ENCODE data around the gene ANKRD44. TPM values are rescaled to one million over a fixed set of nuclear protein-coding genes. Genes with fewer than 3 reads are reported as not detected.

Gene ANKRD44
- total RNA-seq, 1 donor from 2014 or later, result 3.4 TPM

DNA sequence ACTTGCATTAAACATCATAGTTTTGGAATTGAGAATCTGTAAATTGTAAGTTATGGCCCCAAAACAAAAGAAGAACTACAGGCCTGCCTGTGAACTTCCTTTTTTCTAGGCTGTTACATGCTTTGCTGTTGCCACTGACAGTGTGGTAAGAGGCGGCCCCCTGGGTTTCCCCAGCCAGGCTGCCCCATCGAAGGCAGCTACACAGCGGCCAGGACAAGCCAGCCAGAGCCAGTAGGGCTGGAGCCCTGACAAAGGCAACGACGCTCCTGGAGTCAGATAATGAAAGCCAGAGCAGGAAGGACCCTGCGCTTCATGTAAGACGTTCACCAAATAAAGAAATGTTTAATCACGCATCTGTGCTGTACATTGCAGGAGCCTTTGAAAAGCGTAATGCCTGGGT is 55.0 kb downstream of the ANKRD44 start:
- H3K9me3 Mint-ChIP-seq, result no peaks in the 10 kb centered on the region
- no peaks in the 10 kb centered on the region for H3K79me2 ChIP-seq (ENCODE audit: low read depth)
- peaks cover 12% of the 10 kb centered on the region for H3F3A ChIP-seq (ENCODE audit: low read depth)
- H3K27me3 Mint-ChIP-seq (ENCODE audit: insufficient read depth, low read depth), result no peaks in the 10 kb centered on the region
- H3K27ac ChIP-seq, result no peak overlapping the region
- no peak overlapping the region for H3K4me3 ChIP-seq
- H3K4me1 ChIP-seq, result peaks cover 26% of the 10 kb centered on the region
- H4K20me1 ChIP-seq (ENCODE audit: low read depth), result no peaks in the 10 kb centered on the region
- no peaks in the 10 kb centered on the region for H3K9me3 ChIP-seq (ENCODE audit: low read depth)
- peak overlapping the region; percentile 29 for H3K27ac Mint-ChIP-seq
- H3K4me3 Mint-ChIP-seq, result no peak overlapping the region
- no peak overlapping the region for H3K9ac ChIP-seq
- peak overlapping the region; percentile 5 for H3K4me2 ChIP-seq
- no peaks in the 10 kb centered on the region for H3K27me3 ChIP-seq
- H2AFZ ChIP-seq (replicated peaks), result no peak overlapping the region
- no peaks in the 10 kb centered on the region for H3K36me3 ChIP-seq
- TF ChIP-seq EZH2 (IDR thresholded peaks at IDR 0.05) (no peak), EZH2phosphoT487 (IDR thresholded peaks at IDR 0.05) (no peak)
- TF ChIP-seq, protein P1, sequence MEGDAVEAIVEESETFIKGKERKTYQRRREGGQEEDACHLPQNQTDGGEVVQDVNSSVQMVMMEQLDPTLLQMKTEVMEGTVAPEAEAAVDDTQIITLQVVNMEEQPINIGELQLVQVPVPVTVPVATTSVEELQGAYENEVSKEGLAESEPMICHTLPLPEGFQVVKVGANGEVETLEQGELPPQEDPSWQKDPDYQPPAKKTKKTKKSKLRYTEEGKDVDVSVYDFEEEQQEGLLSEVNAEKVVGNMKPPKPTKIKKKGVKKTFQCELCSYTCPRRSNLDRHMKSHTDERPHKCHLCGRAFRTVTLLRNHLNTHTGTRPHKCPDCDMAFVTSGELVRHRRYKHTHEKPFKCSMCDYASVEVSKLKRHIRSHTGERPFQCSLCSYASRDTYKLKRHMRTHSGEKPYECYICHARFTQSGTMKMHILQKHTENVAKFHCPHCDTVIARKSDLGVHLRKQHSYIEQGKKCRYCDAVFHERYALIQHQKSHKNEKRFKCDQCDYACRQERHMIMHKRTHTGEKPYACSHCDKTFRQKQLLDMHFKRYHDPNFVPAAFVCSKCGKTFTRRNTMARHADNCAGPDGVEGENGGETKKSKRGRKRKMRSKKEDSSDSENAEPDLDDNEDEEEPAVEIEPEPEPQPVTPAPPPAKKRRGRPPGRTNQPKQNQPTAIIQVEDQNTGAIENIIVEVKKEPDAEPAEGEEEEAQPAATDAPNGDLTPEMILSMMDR (IDR thresholded peaks at IDR 0.05), result no peak
- DNase-seq (ENCODE audit: low spot score), result peak; percentile 70
- no peaks in the 10 kb centered on the region for H3K36me3 Mint-ChIP-seq
- H3K4me1 Mint-ChIP-seq, result peaks cover 26% of the 10 kb centered on the region

DNA sequence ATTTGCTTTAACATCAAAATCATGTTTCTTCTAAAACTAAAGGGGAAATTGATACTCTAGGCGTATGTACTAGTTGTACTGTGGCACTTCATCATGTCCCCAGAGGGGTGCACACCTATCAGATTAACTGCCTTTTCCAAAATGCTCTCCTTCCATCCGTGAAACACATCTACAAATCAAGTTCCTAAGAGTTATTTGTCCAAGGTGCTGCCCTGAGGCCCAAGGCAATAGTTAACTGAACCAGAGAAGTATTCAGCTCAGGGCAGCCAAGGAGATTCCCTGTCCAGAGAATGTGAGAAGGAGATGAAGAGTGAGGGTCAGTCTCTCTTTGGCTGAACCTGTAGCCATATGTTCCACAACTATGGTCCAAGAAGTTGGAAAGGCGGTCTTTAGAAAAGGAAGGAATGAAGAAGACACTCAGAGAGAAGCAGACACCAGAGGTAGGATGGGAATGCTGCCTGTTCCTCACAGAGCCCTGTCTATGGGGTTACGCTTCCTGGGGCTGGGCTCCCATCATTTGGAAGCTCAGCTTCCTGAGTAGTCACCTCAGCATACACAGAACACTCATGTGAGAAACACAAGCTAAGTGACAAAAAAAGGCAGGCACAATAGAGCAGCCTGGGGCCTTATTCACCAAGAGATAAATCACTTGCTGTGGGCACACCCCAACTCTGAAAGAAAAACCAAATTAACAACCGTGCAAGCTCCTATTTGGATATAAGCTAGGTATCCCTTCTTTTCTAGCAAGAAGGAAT is 55.6 kb downstream of the ANKRD44 start:
- Histone ChIP-seq H3K36me3 (no peaks in the 10 kb centered on the region), H3K79me2 (ENCODE audit: low read depth) (no peaks in the 10 kb centered on the region), H4K20me1 (ENCODE audit: low read depth) (no peaks in the 10 kb centered on the region), H3K27me3 (no peaks in the 10 kb centered on the region), H3K27ac (no peak overlapping the region), H3K9ac (no peak overlapping the region), H3K4me1 (peaks cover 26% of the 10 kb centered on the region), H2AFZ (replicated peaks) (no peak overlapping the region), H3K4me3 (no peak overlapping the region), H3F3A (ENCODE audit: low read depth) (peaks cover 12% of the 10 kb centered on the region), H3K9me3 (ENCODE audit: low read depth) (no peaks in the 10 kb centered on the region), H3K4me2 (peak overlapping the region; percentile 5)
- Mint-ChIP-seq H3K27ac (peak overlapping the region; percentile 82), H3K36me3 (no peaks in the 10 kb centered on the region), H3K27me3 (ENCODE audit: insufficient read depth, low read depth) (no peaks in the 10 kb centered on the region), H3K9me3 (no peaks in the 10 kb centered on the region), H3K4me1 (peaks cover 26% of the 10 kb centered on the region), H3K4me3 (no peak overlapping the region)
- no peak for DNase-seq (ENCODE audit: low spot score)
- TF ChIP-seq EZH2phosphoT487 (IDR thresholded peaks at IDR 0.05), result no peak
- TF ChIP-seq EZH2 (IDR thresholded peaks at IDR 0.05), result no peak
- TF ChIP-seq, protein P1 (IDR thresholded peaks at IDR 0.05), result no peak

DNA sequence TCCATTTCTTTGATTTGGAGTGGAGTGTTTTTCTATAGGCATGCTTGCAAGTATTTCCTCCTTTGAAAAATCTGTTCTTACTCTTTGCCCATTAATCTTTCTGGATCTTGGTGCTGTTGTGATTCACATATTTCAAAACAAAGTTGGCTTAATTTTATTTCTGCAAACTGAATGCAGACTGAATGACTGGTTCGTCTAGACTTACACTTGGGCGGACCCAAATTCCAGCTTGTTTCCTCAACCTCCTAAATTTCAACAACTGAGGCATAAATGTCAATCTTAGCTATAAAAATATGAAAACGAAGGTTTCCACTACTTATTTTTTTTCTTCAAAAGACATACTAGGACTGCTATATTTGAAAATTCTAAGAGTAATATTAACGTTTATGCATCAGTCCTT is 59.0 kb downstream of the ANKRD44 start:
- no peak overlapping the region for H3K4me3 Mint-ChIP-seq
- Histone ChIP-seq H3K9ac (no peak overlapping the region), H3K79me2 (ENCODE audit: low read depth) (no peaks in the 10 kb centered on the region), H3K4me3 (no peak overlapping the region), H3K27me3 (no peaks in the 10 kb centered on the region), H3K9me3 (ENCODE audit: low read depth) (no peaks in the 10 kb centered on the region), H4K20me1 (ENCODE audit: low read depth) (no peaks in the 10 kb centered on the region), H3K27ac (no peak overlapping the region), H2AFZ (replicated peaks) (no peak overlapping the region), H3K4me2 (no peak overlapping the region), H3F3A (ENCODE audit: low read depth) (peaks cover 11% of the 10 kb centered on the region), H3K36me3 (no peaks in the 10 kb centered on the region), H3K4me1 (peaks cover 18% of the 10 kb centered on the region)
- DNase-seq (ENCODE audit: low spot score), result no peak
- H3K36me3 Mint-ChIP-seq, result no peaks in the 10 kb centered on the region
- H3K27ac Mint-ChIP-seq, result no peak overlapping the region
- no peaks in the 10 kb centered on the region for H3K9me3 Mint-ChIP-seq
- TF ChIP-seq, protein P1 (IDR thresholded peaks at IDR 0.05), result no peak
- TF ChIP-seq EZH2phosphoT487 (IDR thresholded peaks at IDR 0.05), result no peak
- no peak for TF ChIP-seq EZH2 (IDR thresholded peaks at IDR 0.05)
- no peaks in the 10 kb centered on the region for H3K27me3 Mint-ChIP-seq (ENCODE audit: insufficient read depth, low read depth)
- peaks cover 23% of the 10 kb centered on the region for H3K4me1 Mint-ChIP-seq
